Endothelial cell of umbilical vein (primary cell): Measurements from ENCODE around the gene PFDN1. TPM values are rescaled to one million over a fixed set of nuclear protein-coding genes. Genes with fewer than 3 reads are reported as not detected.

Source experiments
- BruUV-seq: library from RNA; stranded (reverse); fragments of 400-500 nt; replicated peaks from 2 replicates; lab custom pipeline; 2021; lab: Mats Ljungman, UMichigan
- CTCF ChIA-PET: fragments of 300-600, 350-600 bp; sonication (Branson Sonifier 250); formaldehyde crosslinking; loops from one replicate; lab custom pipeline; 2021; ENCODE audit warnings: antibody characterized with exemption, inconsistent platforms; lab: Charles Lee
- POLR2A ChIA-PET: fragments of 300-600, 350-600 bp; sonication (Branson Sonifier 250); formaldehyde crosslinking; loops from one replicate; lab custom pipeline; 2021; ENCODE audit warnings: antibody characterized with exemption, inconsistent platforms; lab: Charles Lee
- DNase-seq: peaks from one replicate; pipeline ENCODE4 v3.0.0-alpha.2; 2011; ENCODE audit warnings: low read depth, low spot score
- FAIRE-seq: peaks from 2 replicates; lab custom pipeline; 2011; peaks lifted over from hg19 to GRCh38; lab: Jason Lieb, UNC
- H2AFZ ChIP-seq: 2 replicates; pipeline ENCODE4 v1.6.0; 2012; ENCODE audit warnings: low read depth, low read length, control low read depth, inconsistent platforms
- H3K27ac ChIP-seq: 2 replicates; pipeline ENCODE4 v1.5.1; 2011; ENCODE audit warnings: low read depth, mild to moderate bottlenecking, control low read depth, low read length, moderate library complexity; ENCODE audit not compliant: insufficient read depth
- H3K27me3 ChIP-seq, 2 experiments: 2 replicates each; pipeline versions ENCODE4 v1.6.0 to v1.6.1; 2011; ENCODE audit warnings: low read length in 2 of 2, mixed read lengths in 1 of 2; ENCODE audit not compliant: control insufficient read depth in 2 of 2, insufficient read depth in 2 of 2
- H3K36me3 ChIP-seq, 2 experiments: 2 replicates in 1 of 2; 3 replicates in 1 of 2; pipeline ENCODE4 v1.5.1; 2011; ENCODE audit warnings: low read length in 2 of 2, mild to moderate bottlenecking in 1 of 2, moderate library complexity in 1 of 2; ENCODE audit not compliant: control insufficient read depth in 2 of 2, insufficient read depth in 2 of 2; ENCODE audit errors: extremely low read depth in 1 of 2
- H3K4me1 ChIP-seq: 3 replicates; pipeline ENCODE4 v1.5.1; 2011; ENCODE audit warnings: mild to moderate bottlenecking, low read length; ENCODE audit not compliant: control insufficient read depth, insufficient read depth; ENCODE audit errors: extremely low read depth
- H3K4me2 ChIP-seq: 2 replicates; pipeline ENCODE4 v1.6.1; 2011; ENCODE audit warnings: low read length, control low read depth, mixed read lengths; ENCODE audit not compliant: insufficient read depth
- H3K4me3 ChIP-seq, 3 experiments: fragments of 200-600 bp in 1 of 3; sonication (generic), shearing (Covaris generic) in 1 of 3; replicated peaks in 1 of 3; 2 replicates each; pipeline ENCODE4 v1.5.1; 2011 to 2016; ENCODE audit warnings: control low read depth in 3 of 3, low read length in 3 of 3, mild to moderate bottlenecking in 2 of 3, inconsistent platforms in 1 of 3, low read depth in 1 of 3, moderate library complexity in 1 of 3; ENCODE audit not compliant: insufficient read depth in 1 of 3
- H3K79me2 ChIP-seq: 2 replicates; pipeline ENCODE4 v1.6.0; 2012; ENCODE audit warnings: low read length, inconsistent platforms; ENCODE audit not compliant: control insufficient read depth, insufficient read depth
- H3K9ac ChIP-seq: replicated peaks from 2 replicates; pipeline ENCODE3; 2011; ENCODE audit warnings: low read length, control low read depth; ENCODE audit not compliant: insufficient read depth; ENCODE audit errors: extremely low read depth
- H3K9me1 ChIP-seq: replicated peaks from 3 replicates; pipeline ENCODE4 v1.6.0; 2011; ENCODE audit warnings: mild to moderate bottlenecking, low read length; ENCODE audit not compliant: control insufficient read depth, insufficient read depth; ENCODE audit errors: extremely low read depth
- H3K9me3 ChIP-seq: replicated peaks from 2 replicates; pipeline ENCODE4 v1.5.1; 2012; ENCODE audit warnings: low read length, inconsistent platforms; ENCODE audit not compliant: control insufficient read depth, insufficient read depth
- H4K20me1 ChIP-seq: replicated peaks from 2 replicates; pipeline ENCODE3; 2011; ENCODE audit warnings: mild to moderate bottlenecking, low read length; ENCODE audit not compliant: control insufficient read depth, insufficient read depth; ENCODE audit errors: extremely low read depth
- EZH2 ChIP-seq: IDR thresholded peaks from 2 replicates; pipeline ENCODE4 v1.6.1; 2012; ENCODE audit warnings: borderline replicate concordance, low read depth, mild to moderate bottlenecking, moderate library complexity, low read length, inconsistent platforms; ENCODE audit not compliant: severe bottlenecking
- FOS ChIP-seq: IDR thresholded peaks from 2 replicates; pipeline ENCODE4 v1.6.1; 2011; ENCODE audit warnings: mild to moderate bottlenecking, low read length, moderate library complexity, borderline replicate concordance; ENCODE audit not compliant: insufficient read depth
- GATA2 ChIP-seq: IDR thresholded peaks from 2 replicates; pipeline ENCODE4 v1.7.0; 2011; ENCODE audit warnings: low read depth, mild to moderate bottlenecking, moderate library complexity, mixed read lengths, low read length; ENCODE audit not compliant: insufficient read length, insufficient read depth
- JUN ChIP-seq: IDR thresholded peaks from 2 replicates; pipeline ENCODE4 v1.6.1; 2011; ENCODE audit warnings: borderline replicate concordance, low read depth; ENCODE audit not compliant: insufficient read length, insufficient read depth
- MYC ChIP-seq: IDR thresholded peaks from one replicate; pipeline ENCODE4 v1.6.1; 2011; ENCODE audit warnings: mild to moderate bottlenecking, low read depth, low read length
- POLR2A ChIP-seq: IDR thresholded peaks from 2 replicates; pipeline ENCODE4 v1.6.1; 2012; ENCODE audit warnings: low read depth, mild to moderate bottlenecking, control low read depth, low read length
- POLR2AphosphoS5 ChIP-seq: IDR thresholded peaks from 2 replicates; pipeline ENCODE4 v1.6.1; 2012; ENCODE audit warnings: low read depth, mild to moderate bottlenecking, control low read depth, low read length, moderate library complexity; ENCODE audit not compliant: insufficient read depth
- dilution Hi-C: fragments of 300-500 bp; cut with MboI; formaldehyde crosslinking; loops from one replicate; pipeline ENCODE4 v1.15.0; 2019; ENCODE audit warnings: low sequenced_read_pairs; ENCODE audit not compliant: extremely low pct_ligation_motif_present
- intact Hi-C: fragments of 100-400 bp; cut with micrococcal nuclease; formaldehyde crosslinking; loops from one replicate; pipeline ENCODE4 v1.10.0; 2022
- polyA plus RNA-seq, 4 experiments: library from polyadenylated mRNA; depleted of rRNA in 3 of 4; stranded (reverse) in 3 of 4; unstranded in 1 of 4; fragments of >200 nt; gene quantifications; 2 replicates each; pipeline versions ENCODE4 v1.2.1 to v1.2.3, GENCODE V29; 2011 to 2012; ENCODE audit warnings: missing spikeins in 1 of 4
- total RNA-seq: library from RNA; stranded (reverse); gene quantifications from 2 replicates; pipeline ENCODE4 v1.2.3, GENCODE V29; 2021
- TF ChIP-seq, protein P1 (sequence below), 2 donors: IDR thresholded peaks; 1 replicate in 1 of 2; 2 replicates in 1 of 2; pipeline ENCODE4 v1.5.1; 2011; ENCODE audit warnings: low read length in 2 of 2, mild to moderate bottlenecking in 2 of 2, moderate library complexity in 2 of 2, control low read depth in 1 of 2, inconsistent platforms in 1 of 2, low read depth in 1 of 2; ENCODE audit not compliant: insufficient read depth in 1 of 2; ENCODE audit errors: extremely low read depth in 1 of 2
- TF ChIP-seq, protein P2 (sequence below): IDR thresholded peaks from 2 replicates; pipeline ENCODE4 v1.6.1; 2011; ENCODE audit not compliant: insufficient read depth, insufficient read length

The PFDN1 gene
- total and polyA plus RNA-seq, 2 donors (not counting 3 experiments of a cell fraction or from before 2014, with no cell fraction given) = 107 to 158 TPM

DNA sequence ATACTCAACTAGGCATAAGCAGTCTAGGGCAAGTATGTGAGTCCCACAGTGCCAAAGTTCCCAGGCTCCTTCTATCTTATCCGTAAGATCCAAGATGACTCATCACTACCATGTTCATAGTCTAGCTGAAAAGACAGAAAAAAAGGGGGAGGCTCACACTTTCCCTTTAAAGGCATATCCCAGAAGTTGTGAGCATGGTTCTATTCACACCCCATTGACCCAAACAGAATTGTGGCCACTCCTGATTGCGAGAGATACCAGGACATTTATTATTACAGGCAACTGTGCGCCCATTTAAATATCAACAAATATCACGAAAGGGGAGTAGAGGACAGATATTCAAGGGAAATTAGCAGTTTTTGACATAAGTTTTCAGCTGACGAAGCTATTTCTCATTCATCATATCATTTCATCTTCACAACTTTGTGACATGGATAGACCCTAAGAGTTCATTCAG lies 8.1 kb upstream of the PFDN1 start:
- H3K4me1 ChIP-seq = peaks cover 40% of the 10 kb centered on the region
- dilution Hi-C loops = no loop called here
- H3K4me2 ChIP-seq = peak overlapping the region; percentile 79
- ChIA-PET CTCF (interaction anchor here (0.9 to 3.6 kb wide), 9 partner anchors 10 to 67 kb away, joined by 3 to 41 read pairs (median 6); partner anchors contain the start of gene HBEGF), POLR2A (interaction anchor here (0.6 to 4.3 kb wide), 5 partner anchors 12 to 67 kb away, joined by 3 to 33 read pairs (median 5); partner anchors contain the start of gene HBEGF)
- TSS peak; percentile 47 for BruUV-seq
- no peak for TF ChIP-seq EZH2
- peak; percentile 93 for TF ChIP-seq FOS
- TF ChIP-seq MYC = no peak
- peak; percentile 94 for TF ChIP-seq JUN
- TF ChIP-seq, protein P1, sequence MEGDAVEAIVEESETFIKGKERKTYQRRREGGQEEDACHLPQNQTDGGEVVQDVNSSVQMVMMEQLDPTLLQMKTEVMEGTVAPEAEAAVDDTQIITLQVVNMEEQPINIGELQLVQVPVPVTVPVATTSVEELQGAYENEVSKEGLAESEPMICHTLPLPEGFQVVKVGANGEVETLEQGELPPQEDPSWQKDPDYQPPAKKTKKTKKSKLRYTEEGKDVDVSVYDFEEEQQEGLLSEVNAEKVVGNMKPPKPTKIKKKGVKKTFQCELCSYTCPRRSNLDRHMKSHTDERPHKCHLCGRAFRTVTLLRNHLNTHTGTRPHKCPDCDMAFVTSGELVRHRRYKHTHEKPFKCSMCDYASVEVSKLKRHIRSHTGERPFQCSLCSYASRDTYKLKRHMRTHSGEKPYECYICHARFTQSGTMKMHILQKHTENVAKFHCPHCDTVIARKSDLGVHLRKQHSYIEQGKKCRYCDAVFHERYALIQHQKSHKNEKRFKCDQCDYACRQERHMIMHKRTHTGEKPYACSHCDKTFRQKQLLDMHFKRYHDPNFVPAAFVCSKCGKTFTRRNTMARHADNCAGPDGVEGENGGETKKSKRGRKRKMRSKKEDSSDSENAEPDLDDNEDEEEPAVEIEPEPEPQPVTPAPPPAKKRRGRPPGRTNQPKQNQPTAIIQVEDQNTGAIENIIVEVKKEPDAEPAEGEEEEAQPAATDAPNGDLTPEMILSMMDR (IDR thresholded peaks at IDR 0.05; ENCODE audit: extremely low read depth in 1 of 2, insufficient read depth in 1 of 2, low read depth in 1 of 2, low read length in 2 of 2) = no peak
- TF ChIP-seq POLR2A = peak; percentile 10
- TF ChIP-seq POLR2AphosphoS5 = peak; percentile 20
- TF ChIP-seq, protein P2, sequence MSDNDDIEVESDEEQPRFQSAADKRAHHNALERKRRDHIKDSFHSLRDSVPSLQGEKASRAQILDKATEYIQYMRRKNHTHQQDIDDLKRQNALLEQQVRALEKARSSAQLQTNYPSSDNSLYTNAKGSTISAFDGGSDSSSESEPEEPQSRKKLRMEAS = no peak
- TF ChIP-seq GATA2 = peak; percentile 77
- DNase-seq (peak; percentile 96), FAIRE-seq (peak; percentile 80)
- H3K79me2 ChIP-seq = no peaks in the 10 kb centered on the region
- intact Hi-C loops = loop anchor here (1.0 kb wide), 1 partner anchor 8 kb away; the partner anchor contains the start of gene PFDN1
- H3K9ac ChIP-seq = peak overlapping the region; percentile 88
- H3K9me1 ChIP-seq = no peaks in the 10 kb centered on the region
- H3K27me3 ChIP-seq = no peaks in the 10 kb centered on the region
- no peaks in the 10 kb centered on the region for H4K20me1 ChIP-seq
- H3K27ac ChIP-seq = peak overlapping the region; percentile 98
- no peak overlapping the region for H2AFZ ChIP-seq
- H3K9me3 ChIP-seq = no peaks in the 10 kb centered on the region
- no peak overlapping the region for H3K4me3 ChIP-seq
- no peaks in the 10 kb centered on the region for H3K36me3 ChIP-seq
